Right atrium auricular region (tissue), 2 donors: Measurements from ENCODE around the gene SND1. TPM values are rescaled to one million over a fixed set of nuclear protein-coding genes. Genes with fewer than 3 reads are reported as not detected.

ENCODE experiments used
- DNase-seq: peaks from one replicate; pipeline ENCODE4 v3.0.0-alpha.2; 2019; ENCODE audit warnings: low spot score
- H3K27ac ChIP-seq, 2 donors: fragments of 200-600 bp; sonication (generic); 1 replicate in 1 of 2; 2 replicates in 1 of 2; pipeline ENCODE4 v1.5.1; 2016 to 2019
- H3K27me3 ChIP-seq, 2 donors: fragments of 200-600 bp; sonication (generic); one replicate each; pipeline versions ENCODE4 v1.5.1 to v1.6.0; 2017 to 2019
- H3K36me3 ChIP-seq: fragments of 200-600 bp; sonication (generic); one replicate; pipeline ENCODE4 v1.5.1; 2016
- H3K4me1 ChIP-seq, 2 donors: fragments of 200-600 bp; sonication (generic); one replicate each; pipeline versions ENCODE4 v1.5.1 to v1.6.0; 2017 to 2019
- H3K4me3 ChIP-seq, 2 donors: fragments of 200-600 bp; sonication (generic); 1 replicate in 1 of 2; 2 replicates in 1 of 2; pipeline ENCODE4 v1.5.1; 2017 to 2019; ENCODE audit warnings: mild to moderate bottlenecking in 1 of 2, moderate library complexity in 1 of 2
- H3K9me3 ChIP-seq, 2 donors: fragments of 200-600 bp; sonication (generic); one replicate each; pipeline ENCODE4 v1.5.1; 2019
- total RNA-seq, 2 donors: library from RNA; depleted of rRNA; stranded (reverse); fragments of >200 nt; gene quantifications; one replicate each; pipeline ENCODE4 v1.1.0, GENCODE V29; 2016
- TF ChIP-seq, protein P1 (sequence below), 2 donors: fragments of 200-600 bp; sonication (generic); IDR thresholded peaks; one replicate each; pipeline ENCODE4 v1.5.1; 2019; ENCODE audit warnings: antibody characterized with exemption in 2 of 2

Gene SND1
- total RNA-seq, 2 donors from 2014 or later, result 69.4 to 77.6 TPM

GRCh38 chr7:128067983-128068382 lies 416.0 kb downstream of the SND1 start:
- Histone ChIP-seq H3K4me1 (no peaks in the 10 kb centered on the region), H3K36me3 (no peaks in the 10 kb centered on the region), H3K27me3 (no peaks in the 10 kb centered on the region), H3K9me3 (no peaks in the 10 kb centered on the region), H3K4me3 (no peak overlapping the region), H3K27ac (no peak overlapping the region)
- TF ChIP-seq, protein P1, sequence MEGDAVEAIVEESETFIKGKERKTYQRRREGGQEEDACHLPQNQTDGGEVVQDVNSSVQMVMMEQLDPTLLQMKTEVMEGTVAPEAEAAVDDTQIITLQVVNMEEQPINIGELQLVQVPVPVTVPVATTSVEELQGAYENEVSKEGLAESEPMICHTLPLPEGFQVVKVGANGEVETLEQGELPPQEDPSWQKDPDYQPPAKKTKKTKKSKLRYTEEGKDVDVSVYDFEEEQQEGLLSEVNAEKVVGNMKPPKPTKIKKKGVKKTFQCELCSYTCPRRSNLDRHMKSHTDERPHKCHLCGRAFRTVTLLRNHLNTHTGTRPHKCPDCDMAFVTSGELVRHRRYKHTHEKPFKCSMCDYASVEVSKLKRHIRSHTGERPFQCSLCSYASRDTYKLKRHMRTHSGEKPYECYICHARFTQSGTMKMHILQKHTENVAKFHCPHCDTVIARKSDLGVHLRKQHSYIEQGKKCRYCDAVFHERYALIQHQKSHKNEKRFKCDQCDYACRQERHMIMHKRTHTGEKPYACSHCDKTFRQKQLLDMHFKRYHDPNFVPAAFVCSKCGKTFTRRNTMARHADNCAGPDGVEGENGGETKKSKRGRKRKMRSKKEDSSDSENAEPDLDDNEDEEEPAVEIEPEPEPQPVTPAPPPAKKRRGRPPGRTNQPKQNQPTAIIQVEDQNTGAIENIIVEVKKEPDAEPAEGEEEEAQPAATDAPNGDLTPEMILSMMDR (IDR thresholded peaks at IDR 0.05), result no peak
- no peak for DNase-seq

DNA sequence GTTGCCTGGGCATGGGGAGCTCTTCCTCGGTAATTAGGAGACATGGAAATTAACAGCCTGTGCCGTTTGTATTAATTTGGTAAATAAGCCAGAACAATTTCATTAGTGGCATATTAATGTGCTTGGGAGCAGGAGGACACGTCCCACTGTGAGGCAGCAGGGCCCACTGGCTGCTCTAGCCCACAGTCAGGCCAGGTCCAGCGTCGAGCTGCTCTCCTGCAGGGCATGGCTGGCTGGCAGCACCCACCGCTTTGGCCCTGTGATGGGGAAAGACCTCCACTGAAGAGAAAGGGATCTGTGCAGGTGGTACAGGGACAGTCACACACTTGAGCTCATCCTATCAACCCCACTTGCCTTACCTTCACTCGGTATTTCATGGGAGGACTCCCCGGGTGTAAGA lies 416.8 kb downstream of the SND1 start:
- Histone ChIP-seq H3K36me3 (no peaks in the 10 kb centered on the region), H3K4me3 (no peak overlapping the region), H3K4me1 (no peaks in the 10 kb centered on the region), H3K27ac (no peak overlapping the region), H3K9me3 (no peaks in the 10 kb centered on the region), H3K27me3 (no peaks in the 10 kb centered on the region)
- TF ChIP-seq, protein P1 (IDR thresholded peaks at IDR 0.05), result no peak
- no peak for DNase-seq

- Histone ChIP-seq H3K36me3 (peaks cover 5% of the 10 kb centered on the region), H3K27ac (no peak overlapping the region), H3K27me3 (no peaks in the 10 kb centered on the region), H3K4me1 (peaks cover 0 to 2% of the 10 kb centered on the region in 2 donors), H3K9me3 (no peaks in the 10 kb centered on the region), H3K4me3 (no peak overlapping the region)
- no peak for DNase-seq
- TF ChIP-seq, protein P1 (IDR thresholded peaks at IDR 0.05), result no peak
Measured at GRCh38 chr7:128069373-128070364, 417.7 kb downstream of the SND1 start.

- H3K27me3 ChIP-seq, result no peaks in the 10 kb centered on the region
- no peak for DNase-seq
- H3K4me1 ChIP-seq, result peaks cover 0 to 17% of the 10 kb centered on the region in 2 donors
- peaks cover 7% of the 10 kb centered on the region for H3K36me3 ChIP-seq
- no peak overlapping the region for H3K27ac ChIP-seq
- TF ChIP-seq, protein P1 (IDR thresholded peaks at IDR 0.05), result no peak
- no peak overlapping the region for H3K4me3 ChIP-seq
- H3K9me3 ChIP-seq, result no peaks in the 10 kb centered on the region
Measured at GRCh38 chr7:128071376-128071775, 419.4 kb downstream of the SND1 start.

DNA sequence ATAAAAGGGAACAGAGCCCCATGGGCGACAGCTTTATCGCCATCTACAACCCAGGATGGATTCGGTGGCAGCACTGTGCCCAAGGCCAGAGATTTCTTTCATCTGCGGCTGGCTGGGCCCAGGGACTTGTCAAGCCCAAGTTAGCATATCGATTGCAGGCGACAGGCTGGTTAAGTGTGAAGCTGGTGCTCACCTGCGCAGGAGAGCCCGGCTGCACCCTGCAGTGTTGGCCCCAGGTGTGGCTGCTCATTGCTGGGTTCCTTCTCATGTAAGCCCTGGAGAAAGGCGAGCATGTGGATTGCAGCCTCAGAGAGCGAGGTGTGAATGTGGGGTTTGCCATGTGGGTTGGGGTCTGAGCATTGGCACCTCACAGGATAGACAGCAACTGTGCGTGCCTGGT lies 419.8 kb downstream of the SND1 start:
- Histone ChIP-seq H3K4me1 (peaks cover 0 to 21% of the 10 kb centered on the region in 2 donors), H3K9me3 (no peaks in the 10 kb centered on the region), H3K27me3 (no peaks in the 10 kb centered on the region), H3K27ac (no peak overlapping the region), H3K4me3 (no peak overlapping the region), H3K36me3 (peaks cover 7% of the 10 kb centered on the region)
- TF ChIP-seq, protein P1 (IDR thresholded peaks at IDR 0.05), result no peak
- no peak for DNase-seq
